ENCODE measurements around the gene FAM177A1.
"Not testable (repeated sequence)": the region's sequence is repeated elsewhere in the genome, so short reads cannot be mapped to it uniquely, and the experiment has no call there.

FAM177A1 gene, protein sequence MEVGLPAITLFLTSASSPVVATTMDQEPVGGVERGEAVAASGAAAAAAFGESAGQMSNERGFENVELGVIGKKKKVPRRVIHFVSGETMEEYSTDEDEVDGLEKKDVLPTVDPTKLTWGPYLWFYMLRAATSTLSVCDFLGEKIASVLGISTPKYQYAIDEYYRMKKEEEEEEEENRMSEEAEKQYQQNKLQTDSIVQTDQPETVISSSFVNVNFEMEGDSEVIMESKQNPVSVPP

DNA sequence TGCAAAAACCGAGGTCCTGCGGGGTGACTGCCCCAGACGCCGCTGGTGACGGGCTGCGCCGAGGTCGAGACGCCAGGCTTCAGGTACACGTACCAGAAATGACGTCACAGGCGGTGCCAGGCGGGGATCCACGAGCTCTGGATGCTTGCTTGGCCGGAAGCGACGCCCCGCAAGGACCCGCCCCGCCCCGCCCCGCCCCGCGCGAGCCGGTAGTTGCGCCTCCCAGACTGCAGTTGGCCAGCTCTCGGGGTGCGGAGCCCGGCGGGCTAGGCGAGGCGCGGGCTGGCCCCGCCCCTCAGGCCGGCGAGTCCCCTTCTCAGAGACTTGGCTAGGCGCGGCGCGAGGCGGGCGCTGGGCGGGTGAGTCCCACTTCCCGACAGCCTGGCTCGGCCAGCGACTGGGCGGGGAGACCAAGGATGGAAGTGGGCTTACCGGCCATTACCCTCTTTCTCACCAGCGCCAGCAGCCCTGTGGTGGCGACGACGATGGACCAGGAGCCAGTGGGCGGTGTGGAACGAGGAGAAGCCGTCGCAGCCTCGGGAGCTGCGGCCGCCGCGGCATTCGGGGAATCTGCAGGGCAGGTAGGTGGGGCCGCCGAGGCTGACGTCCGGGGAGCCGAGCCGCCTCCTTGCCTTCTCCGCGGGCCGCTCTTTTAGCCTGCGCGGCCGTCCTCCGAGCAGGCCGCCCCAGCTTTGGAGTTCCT lies at the start of gene FAM177A1:
TSS of gene FAM177A1 (plus strand) at position 225 of the 703 bp plus-strand sequence. CDS start at position 417, 192 bp downstream.
- peak; percentile 99 for DNase-seq

DNA sequence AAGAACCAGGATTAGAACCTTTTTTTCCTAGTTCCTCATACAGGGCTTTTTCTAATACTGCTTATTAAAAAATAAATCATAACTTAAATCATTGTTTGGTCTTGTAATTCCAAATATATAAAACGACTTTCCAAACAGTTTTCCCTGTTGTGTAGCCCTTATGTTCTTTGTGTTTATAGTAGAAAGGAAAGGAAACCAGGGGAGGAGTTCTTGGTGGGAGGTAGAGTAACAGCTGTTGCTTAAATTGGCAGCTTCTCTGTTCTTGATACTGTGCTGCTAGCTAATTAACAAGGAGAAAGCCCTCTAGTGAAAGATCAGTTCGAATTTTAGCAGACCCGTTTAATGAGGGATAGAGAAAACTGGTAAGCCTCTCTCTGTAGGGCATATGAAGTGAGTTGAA lies 48.3 kb upstream of the FAM177A1 start:
- DNase-seq, result no peak

DNA sequence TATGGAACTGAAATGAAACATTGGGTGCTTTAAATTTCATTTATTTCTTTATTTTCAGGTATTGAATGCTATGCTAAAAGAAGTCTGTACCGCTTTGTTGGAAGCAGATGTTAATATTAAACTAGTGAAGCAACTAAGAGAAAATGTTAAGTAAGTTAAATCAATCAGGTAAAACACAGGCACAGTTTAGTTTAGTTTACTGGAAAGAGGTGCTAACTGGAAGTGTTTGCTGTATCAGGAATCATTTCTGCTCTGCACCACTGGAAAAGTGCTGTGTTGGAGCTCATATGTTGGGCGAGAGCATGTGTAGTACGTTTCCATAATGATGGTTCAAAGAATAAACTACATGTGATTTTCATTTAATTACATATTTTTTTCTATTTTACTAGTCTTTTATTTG lies 46.6 kb upstream of the FAM177A1 start:
- no peak for DNase-seq

DNA sequence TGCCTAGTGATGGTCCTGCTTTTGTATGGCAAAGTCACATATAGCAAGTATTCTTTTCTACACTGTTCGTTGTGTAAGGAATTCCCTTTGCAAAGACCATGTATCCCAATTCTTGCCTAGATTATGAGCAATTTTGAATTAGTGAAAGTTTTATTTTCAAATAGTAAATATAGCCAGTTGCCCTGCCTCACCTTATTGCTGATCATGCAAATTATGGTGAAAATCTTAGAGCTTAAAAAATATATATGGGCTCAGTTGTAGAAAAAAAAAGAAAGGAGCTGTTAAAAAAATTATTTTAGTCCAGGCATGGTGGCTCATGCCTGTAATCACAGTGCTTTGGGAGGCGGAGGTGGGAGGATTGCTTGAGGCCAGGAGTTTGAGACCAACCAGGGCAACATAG lies 44.5 kb upstream of the FAM177A1 start:
- no peak for DNase-seq

DNA sequence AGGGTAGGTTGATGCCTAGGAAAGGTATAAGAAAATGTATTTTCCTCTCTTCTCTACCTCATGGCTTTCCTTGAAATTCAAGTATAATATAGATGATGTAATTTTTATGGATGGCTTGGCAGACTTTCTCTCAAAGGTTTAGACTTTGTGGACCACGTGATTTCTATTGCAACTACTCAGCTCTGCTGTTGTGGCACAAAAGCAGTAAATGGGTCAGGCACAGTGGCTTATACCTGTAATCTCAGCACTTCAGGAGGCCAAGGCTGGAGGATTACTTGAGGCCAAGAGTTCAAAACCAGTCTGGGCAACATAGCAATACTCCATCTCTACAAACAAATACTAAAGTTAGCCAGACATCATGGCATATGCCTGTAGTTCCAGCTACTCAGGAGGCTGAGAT lies 41.2 kb upstream of the FAM177A1 start:
- DNase-seq, result no peak

DNA sequence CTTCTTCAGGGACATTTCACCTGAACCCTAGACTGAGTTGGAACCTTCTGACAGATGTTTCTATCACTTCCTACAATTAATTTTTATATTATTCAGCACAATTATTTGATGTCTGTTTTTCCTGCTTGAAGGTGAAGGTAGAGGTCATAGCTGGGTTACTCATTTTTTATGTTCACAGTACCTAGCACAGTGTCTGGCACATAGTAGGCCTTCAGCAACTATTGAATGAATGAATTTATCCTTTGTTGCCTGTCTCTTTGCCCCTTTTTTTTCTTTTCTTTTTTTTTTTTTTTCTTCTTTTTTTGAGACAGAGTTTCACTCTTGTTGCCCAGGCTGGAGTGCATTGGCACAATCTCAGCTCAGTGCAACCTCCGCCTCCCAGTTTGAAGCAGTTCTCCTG lies 29.5 kb upstream of the FAM177A1 start:
- DNase-seq, result no peak

DNA sequence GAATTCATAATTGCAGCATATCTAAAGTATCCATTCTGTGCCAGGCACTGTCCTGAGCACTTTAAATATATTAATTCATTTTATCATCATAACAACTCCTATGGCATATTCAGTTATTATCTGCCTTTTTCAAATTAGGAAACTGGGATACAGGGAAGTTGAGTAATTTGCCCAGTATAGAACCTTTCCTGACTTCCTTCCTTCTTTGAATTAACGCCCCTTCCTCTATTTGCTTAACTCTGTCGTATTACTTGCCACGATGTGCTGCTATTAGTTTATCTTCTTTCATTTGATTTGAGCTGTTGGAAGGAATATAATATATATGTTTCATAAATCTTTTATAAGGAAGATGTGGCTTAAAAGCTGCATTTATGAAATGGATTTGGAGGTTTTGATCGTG lies 25.4 kb upstream of the FAM177A1 start:
- DNase-seq, result no peak

DNA sequence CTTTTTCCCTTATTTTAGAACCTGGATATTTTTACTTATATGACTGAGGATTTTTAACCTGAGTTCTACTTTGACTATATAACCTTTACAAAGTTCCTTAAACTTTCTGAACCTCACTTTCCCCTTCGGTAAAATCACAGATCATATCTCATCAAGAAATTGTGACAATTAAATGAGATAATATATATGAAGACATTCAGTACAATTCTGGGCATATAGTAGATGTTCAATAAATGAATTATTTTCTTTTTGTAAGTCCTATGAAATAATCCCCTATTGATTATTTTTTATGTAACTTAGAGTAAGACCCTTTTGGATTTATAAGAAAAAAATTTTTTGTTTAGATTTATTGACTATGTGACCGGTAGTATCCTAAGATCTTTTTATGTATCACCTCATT lies 17.6 kb upstream of the FAM177A1 start:
- DNase-seq, result no peak

DNA sequence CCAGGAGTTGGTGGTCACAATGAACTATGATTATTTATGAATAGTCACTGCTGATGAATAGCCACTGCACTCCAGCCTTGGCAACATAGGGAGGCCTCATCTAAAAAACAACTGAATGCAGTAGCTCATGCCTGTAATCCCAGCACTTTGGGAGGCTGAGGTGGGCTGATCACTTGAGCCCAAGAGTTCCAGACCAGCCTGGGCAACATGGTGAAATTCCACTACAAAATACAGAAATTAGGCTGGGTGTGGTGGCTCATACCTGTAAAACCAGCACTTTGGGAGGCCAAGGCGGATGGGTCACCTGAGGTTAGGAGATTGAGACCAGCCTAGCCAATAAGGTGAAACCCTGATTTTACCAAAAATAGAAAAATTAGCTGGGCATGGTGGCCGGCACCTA lies 13.5 kb upstream of the FAM177A1 start:
- DNase-seq, result no peak

DNA sequence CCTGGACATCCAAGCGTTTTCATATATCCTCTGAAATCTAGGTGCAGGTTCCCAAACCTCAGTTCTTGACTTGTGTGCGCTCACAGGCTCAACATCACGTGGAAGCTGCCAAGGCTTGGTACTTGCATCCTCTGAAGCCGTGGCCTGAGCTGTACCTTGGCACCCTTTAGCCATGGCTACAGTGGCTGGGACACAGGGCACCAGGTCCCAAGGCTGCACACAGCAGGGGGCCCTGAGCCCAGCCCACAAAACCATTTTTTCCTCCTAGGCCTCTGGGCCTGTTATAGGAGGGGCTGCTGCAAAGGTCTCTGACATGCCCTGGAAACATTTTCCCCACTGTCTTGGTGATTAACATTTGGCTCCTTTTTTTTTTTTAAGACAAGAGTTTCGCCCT lies 11.6 kb upstream of the FAM177A1 start:
- DNase-seq, result no peak

DNA sequence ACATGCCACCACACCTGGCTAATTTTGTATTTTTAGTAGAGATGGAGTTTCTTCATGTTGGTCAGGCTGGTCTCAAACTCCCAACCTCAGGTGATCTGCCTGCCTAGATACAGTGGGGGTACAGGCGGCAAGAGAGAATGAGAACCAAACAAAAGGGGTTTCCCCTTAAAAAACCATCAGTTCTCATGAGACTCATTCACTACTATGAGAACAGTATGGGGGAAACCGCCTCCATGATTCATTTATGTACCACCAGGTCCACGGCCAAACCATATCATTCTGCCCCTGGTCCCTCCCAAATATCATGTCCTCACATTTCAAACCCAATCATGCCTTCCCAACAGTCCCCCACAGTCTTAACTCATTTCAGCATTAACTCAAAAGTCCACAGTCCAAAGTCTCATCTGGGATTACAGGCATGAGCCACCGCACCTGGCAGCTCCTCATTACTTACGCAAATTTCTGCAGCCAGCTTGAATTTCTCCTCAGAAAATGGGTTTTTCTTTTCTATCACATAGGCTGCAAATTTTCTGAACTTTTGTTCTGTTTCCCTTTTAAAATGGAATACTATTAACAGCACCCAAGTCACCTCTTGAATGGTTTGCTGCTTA lies 11.0 kb upstream of the FAM177A1 start:
- not testable (repeated sequence) for DNase-seq

DNA sequence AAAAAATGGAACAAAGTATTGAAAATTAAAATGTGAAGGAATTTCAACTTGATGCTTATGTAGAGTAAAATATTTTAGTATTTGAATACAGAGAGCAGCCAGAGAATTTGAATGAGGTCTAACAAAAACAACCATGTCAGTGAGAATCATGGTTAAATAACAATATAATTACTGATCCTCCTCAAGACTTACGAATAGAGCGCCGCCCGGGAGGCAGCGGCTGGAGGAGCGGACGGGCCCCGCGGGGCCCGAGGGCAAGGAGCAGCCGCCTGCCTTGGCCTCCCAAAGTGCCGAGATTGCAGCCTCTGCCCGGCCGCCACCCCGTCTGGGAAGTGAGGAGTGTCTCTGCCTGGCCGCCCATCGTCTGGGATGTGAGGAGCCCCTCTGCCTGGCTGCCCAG lies 7.8 kb upstream of the FAM177A1 start:
- DNase-seq, result not testable (repeated sequence)

DNA sequence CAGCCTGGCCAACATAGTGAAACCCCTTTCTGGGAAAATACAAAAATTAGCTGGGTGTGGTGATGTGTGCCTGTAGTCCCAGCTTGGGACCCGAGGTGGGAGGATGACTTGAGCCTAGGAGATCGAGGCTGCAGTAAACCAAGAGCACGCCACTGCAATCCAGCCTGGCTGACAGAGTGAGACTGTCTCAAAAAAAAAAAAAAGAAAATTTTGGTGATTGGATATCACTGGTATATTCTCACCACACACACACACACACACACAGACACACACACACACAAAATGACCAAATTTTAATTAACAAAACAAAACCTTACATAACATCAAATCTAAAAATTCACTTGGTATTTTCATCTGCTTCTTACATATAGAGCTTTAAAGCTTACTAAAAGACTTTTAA lies 3.4 kb upstream of the FAM177A1 start:
- DNase-seq, result no peak

DNA sequence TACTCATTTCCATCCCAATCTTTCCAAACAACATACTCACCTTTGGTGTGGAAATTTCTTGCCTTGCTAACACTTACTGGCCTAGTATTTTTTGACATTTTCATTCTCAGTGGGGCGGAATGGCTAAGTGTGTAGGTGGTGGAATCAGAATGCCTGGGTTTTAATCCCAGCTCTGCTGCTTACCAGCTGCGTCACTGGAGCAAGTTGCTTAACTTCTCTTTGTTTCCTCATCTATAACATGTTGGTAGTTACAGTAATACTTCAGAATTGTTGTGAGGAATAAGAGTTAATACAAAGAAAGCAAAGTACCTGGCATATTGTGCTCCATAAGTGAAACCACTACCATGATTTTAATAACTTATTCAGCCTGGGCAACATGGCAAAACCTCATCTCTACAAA lies 3.0 kb upstream of the FAM177A1 start:
- no peak for DNase-seq

DNA sequence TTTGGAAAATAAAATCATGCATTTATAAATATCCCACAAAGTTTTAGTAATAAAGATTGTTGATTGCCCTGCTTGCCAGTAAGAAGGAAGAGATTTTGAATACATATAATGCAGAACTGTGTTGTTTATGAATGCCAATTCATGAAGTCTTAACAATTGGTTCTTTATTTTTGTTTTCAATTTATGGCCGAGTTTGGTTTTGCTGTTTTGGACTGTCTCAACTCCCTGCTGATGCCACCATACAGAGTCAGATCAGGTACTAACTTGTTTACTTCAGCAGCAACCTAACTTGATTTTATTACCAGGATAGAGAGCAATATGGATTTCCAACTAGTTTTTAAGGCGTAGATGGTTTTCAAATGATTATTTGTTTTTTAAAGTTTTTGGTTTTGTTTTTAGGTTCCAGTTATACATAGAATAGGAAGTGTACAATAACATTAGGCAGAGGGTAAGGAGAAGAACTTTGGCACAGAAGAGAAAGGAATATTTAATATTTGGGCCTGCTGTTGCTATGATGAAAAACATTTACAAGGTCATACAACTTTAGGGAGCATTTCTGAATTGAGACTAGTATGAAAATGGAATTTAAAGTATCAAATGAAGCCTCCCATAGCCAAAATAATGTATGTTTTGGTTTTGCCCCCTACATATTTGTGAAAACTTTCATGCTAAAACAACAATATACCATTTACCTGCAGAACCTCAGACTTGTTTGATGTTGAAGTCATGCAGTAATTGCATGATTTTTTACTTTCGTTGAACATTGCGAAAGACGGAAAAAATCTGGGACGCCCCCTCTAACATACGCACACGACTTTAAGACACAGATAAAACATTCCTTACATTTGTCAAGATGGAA lies 904 bp upstream of the FAM177A1 start:
- no peak for DNase-seq

DNA sequence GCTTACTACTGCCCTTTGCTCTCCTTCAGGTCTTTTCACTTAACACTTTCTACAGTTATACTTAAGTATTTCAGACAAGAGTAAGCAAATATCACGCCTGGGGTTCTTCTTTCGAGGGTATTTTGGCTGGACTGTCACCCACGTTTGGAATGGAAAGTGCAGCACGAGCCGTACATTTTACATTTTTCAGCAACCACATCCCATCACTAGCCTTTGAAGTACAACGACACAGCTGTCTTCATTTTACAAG lies 349 bp upstream of the FAM177A1 start:
- DNase-seq, result no peak

DNA sequence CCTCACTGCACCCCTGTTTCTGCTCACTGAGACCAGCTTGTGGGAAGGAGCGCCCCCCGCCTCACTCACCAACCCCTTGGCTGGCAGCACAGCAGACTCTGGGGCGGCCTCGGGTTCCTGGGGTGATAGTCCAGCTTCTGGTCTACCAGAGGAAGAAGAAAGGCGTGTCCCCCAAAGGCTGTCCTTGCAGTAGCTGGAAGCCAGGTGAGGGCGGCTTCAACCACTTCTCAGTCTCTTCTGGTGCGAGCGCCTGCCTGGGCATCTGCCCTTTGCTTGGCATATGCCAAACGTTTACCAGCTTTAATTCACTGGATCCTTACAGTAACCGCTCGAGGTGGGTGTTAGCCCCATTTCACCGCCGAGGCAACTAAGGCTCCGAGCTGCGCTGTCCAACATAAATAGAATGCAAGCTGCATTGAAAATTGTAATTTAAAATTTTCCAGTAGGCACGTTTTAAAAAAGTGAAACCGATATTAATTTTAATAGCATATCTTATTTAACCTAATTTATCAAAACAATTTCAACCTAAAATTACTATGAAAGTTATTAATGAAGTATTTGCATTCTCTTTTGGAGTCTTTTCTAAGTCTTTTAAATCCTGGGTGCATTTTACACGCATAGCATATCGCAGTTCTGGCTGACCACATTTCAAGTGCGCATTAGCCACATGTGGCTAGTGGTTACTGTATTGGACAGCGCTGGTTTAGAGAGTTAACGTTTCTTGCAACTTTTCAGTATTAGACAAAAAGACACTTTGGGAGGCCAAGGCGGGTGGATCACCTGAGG lies 872 bp downstream of the FAM177A1 start:
- no peak for DNase-seq

DNA sequence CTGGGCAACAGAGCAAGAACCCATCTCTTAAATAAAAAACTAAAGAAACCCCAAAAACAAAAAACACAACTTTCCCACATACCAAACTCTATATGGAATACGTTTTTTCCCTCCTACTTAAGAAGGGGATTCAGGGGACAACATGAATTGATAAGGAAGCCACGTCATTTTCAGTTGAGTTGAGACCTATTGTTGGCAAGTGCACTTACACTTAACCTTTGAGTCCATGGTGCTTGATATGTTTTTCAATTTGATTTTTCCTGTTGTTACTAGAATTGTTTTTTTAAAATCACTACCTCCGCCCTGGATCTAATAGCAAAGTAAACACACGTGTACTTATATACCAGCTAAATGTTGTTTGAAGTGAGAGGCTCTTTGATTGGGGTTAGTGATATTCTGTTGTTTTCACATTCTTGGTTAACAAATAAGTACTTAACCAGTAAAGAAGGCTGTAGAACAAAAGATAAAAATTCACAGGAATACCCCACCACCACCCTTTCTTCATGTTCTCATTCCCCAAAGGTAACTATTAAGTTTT lies 2.0 kb downstream of the FAM177A1 start:
- DNase-seq, result no peak

DNA sequence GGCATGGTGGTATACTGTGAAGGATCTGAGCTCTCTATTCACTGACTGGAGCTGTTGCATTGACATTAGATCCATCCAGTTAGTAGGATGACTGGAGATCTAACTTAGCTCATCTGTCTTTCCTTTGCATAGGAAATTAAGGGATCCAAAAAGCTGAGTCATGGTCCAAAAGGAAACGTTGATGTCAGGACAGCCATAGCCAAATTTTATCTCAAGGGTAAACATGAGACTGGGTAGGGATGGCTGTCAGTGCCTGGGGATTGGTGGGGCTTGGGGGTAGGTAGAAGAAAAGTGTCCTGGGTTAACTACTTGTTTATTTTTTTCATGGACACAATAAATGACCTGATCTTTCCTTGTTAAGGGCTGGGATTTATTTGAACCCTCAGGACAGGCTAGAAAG lies 4.6 kb downstream of the FAM177A1 start:
- DNase-seq, result no peak

DNA sequence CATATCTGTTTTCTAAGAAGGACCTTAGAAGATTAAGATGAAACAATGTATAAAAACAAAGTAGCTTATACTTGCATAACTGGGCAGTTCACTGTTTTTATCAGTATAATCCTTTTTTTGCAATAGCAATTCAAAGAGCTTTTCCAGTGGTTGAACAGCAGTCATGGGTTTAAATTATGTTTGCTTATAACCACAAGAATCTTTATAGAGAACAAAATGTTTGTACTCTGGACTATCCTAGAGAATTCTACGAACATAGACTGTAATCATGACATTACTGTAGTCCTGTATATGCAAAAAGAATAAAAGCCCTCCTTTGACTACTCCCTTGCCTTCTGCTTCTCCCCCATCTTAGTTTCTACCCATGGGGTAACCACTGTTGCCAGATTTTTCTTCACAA lies 5.7 kb downstream of the FAM177A1 start:
- DNase-seq, result no peak

DNA sequence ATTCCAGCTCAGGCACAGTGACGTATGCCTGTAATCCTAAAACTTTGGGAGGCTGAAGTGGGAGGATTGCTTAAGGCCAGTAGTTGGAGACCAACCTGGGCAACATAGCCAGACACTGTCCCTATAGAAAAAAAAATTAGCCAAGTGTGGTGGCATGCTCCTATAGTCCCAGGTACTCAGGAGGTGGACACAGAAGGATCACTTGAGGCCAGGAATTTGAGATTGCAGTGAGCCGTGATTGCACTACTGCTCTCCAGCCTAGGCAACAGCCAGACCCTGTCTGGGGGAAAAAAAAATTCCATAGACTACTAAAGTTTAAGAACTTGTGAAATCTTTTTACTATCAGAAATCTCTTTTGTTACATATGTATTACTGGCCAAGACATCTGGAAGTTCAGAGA lies 6.6 kb downstream of the FAM177A1 start:
- no peak for DNase-seq

DNA sequence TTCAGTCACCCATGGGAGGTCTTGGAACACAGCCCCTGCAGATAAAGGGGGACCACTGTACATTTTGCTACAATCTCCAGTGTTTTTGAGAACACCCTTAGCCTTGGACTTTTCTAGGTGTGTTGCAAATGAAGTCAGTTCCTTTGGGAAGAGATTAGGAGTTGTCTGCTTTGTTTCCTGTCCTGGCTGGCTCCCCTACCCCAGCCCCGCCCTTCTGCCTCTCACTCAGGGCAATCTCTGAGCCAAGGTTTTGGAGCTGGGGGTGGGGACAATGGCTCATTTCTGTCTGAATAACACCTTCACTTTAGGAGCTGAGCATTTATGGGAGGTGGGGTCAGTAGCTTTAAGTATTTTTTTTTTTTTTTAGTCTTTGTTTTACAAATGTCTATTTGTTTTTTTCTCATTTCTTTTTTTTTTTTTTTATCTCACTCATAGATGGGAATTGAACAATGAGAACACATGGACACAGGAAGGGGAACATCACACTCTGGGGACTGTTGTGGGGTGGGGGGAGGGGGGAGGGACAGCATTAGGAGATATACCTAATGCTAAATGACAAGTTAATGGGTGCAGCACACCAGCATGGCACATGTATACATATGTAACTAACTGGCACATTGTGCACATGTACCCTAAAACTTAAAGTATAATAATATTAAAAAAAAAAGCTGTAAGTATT lies 15.2 kb downstream of the FAM177A1 start:
- DNase-seq, result not testable (repeated sequence)

Data from NCI-H2227 treated with DMSO at 0.1 percent for 48 hours (cell line).